IPS-NIHi7 (cell line): ENCODE data around the gene PPP1R9A.
A peak's percentile ranks its signal among the peaks of the same experiment; 100 is the strongest.

ENCODE experiments used
- DNase-seq: peaks from one replicate; pipeline ENCODE4 v3.0.0; 2012; ENCODE audit warnings: mixed read lengths; ENCODE audit errors: extremely low spot score

Gene PPP1R9A

DNA sequence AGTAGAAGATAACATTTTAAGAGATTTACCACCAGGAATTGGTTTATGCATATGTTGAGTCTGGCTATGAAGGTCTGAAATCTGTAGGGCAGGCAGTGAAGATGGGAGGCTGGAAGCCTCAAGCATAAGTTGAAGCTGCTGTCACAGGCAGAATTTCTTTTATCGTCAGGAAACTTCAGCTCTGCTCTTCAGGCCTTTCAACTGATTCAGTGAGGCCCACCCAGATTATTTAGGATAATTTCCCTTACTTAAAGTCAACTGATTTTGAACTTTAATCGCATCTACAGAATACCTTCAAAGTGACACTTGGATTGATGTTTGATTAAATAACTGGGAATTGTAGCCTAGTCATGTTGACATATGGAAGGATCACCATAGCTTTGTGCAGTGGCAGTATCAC lies 190.5 kb downstream of the PPP1R9A start:
- no peak for DNase-seq

DNA sequence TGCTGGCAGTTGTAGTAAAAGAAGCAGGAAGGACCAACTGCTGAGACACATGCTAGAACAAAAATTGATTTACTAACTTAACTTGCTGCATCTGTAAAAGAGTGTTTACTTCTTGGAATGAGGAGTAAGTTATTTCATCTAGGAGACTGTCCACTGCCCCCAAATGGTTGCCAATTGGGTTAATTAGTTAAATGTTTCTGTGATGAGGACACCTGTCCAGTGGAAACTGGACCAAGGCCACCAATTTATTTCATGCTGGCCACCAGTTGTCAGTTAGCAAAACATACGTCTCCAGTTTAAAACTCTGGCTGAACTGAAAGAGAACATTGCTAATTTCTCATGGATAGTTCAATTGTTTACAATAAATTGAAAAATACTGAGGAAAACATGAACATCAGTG lies 191.7 kb downstream of the PPP1R9A start:
- no peak for DNase-seq

DNA sequence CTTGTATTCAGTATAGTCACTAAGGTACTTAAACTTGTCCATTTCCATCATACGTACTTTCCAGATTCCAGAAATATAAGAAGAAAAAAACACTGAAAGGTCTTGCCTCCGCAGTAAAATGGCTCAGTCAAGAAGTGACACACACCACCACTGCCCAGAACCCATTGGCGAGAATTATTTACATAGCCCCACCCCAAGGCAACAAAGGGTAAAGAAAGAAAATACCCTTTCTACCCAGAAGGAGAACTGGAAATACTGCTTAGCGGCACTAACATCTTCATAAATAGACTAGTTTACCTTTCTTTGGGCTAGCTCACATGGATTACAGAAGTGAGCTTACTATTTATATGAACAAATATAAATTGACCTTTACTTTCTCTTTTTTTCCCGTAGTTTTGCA lies 194.0 kb downstream of the PPP1R9A start:
- DNase-seq: no peak

DNA sequence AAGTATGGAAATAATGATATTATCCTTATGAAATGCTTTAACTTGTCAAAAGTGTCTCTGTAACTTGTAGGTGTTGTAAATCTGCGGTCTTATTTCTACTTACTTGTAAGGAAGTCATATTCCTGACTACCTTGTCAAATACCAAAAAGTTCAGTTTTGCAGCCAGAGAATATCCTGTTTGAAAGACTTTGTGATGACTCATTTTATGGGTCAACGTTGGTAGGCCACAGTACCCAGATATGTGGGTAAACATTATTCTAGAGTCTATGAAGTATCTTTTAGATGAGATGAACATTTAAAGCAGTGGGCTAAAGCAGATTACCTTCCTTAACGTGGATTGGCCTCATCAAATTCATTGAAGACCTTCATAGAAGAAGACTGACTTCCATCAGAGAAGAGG lies 195.3 kb downstream of the PPP1R9A start:
- no peak for DNase-seq

DNA sequence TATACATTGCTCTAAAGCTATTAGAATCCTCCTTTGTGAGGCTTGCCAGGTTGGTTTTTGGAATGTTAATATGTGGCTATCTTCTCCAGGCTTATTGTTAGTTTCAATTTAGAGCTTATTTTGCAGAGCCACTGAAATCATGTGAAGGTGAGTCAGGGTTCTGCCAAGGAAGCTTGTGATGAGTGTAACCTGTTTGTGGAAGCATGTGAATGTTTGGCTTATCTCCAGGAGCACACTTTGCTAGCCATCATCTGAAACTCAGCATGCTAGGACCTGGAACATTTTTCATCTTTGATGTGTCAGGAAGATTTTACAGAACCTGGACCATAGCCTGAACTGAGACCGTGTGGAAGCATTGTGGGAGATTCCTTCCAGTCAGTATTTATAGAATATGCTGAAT lies 197.3 kb downstream of the PPP1R9A start:
- no peak for DNase-seq

DNA sequence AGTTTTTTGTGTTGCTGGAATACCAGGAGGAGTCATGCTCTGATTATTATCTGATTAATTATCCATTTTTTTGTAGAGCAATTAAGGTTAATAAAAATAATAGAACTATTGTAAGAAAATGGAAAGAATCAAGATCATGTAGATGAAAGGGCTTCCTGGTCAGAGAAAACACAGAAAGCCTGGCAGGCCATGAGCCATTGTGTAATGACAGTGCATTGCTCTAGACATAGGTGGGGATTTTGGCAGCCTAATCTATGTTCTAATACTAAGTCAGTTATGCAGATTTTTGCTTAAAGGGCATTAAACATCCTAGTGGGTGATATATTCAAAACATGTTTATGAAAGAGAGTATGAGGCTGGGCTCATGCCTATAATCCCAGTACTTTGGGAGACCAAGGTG lies 198.2 kb downstream of the PPP1R9A start:
- no peak for DNase-seq

DNA sequence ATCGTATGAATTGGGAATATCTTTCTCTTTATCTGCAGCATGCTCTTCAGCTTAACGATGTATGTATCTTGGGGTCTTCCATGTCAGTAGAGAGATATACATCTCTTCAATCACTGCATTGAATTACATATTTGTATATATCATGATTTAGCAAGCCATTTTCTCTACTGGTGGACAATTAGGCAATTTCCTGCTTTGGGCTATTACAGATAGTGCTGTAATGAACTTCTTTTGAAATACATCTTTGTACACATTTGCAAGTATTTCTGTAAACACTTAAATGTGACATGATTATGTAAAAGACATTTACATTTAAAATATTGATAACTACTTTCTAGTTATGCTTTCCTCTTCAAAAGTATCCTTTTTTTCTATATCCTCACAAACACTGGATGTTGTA lies 199.0 kb downstream of the PPP1R9A start:
- no peak for DNase-seq

DNA sequence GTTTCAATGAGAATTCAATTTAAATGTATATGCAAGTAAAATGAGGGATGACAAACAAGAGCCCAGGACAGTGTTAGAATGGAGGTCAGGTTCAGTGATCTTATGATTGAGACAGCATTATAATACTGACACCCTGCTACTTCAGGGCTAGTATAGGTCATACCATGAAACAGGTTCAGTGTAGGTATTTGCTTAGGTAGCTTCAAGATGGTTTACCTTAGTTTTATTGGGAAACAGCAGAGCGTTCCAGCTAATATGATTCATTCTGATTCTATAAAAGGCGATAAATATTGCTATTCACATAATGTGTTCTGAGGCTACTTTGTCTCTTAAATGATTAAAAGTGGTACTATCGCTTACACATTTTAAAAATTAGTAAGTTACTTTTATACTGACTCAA lies 203.3 kb downstream of the PPP1R9A start:
- DNase-seq: no peak

DNA sequence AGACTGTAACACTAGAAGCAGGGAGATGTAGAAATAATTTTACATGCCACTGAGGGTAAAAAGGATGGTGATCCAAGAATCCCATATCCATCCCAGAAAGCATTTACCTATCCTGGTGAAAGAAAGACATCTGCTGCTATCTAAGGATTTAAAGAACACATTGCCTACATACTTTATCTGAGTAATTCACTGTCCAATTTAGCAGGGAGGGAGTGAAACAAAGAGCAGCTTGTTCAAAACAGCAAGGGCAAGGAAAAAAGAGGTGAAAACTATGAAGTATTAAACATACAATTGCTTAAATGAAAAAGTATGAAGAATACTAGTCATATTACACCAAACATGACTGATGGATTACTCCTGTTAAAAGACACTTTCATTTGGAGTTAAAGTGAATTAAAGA lies 206.2 kb downstream of the PPP1R9A start:
- DNase-seq: no peak

DNA sequence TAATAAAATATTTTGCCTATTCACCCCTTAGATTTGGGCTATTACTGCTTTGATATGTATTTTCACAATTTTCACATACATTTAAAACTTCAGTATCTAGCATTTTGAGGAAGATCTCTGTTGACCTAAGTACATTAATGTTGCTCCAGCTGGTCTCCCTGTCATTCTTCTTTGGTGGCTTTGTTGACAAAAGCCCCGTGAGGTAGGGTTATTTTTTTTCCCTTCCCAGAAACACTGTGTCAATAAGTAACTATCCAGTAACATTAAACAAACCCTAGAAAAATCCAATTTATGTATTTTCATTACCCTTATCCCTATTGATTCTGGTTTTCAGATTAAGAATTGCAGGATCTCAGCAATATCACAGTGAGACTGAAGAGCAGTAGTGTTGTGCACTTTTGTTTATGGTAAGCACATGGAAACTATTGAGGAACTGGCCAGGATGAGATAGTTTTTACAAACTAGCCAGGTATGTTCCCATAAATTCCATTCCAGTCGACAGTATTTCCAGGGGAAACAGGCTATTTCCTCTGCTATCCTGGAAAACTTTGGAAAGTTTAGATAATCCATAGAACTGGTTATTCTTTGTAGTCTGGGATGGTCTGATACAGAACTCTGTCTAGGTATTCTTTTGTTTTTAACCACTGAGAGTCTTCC lies 218.8 kb downstream of the PPP1R9A start:
- no peak for DNase-seq

DNA sequence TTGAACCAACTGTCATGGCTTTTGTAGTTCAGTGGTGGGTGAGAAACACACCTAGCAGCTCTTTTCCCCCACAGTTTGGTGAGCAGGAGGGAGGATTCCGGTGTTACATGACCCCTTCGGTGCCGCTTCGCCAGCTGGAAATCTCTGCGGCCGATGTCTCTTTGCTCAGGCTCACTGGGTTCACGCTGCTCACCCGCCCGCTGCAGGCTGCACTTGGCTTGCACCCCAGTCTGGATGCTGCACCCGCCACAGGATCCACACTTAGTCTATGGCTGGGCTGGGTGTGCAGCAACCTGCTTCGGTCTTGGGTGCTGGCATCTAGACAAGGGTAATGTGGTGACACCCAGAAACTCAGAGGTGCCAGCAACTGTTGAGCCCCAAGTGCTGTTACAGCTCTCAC lies 225.1 kb downstream of the PPP1R9A start:
- no peak for DNase-seq

DNA sequence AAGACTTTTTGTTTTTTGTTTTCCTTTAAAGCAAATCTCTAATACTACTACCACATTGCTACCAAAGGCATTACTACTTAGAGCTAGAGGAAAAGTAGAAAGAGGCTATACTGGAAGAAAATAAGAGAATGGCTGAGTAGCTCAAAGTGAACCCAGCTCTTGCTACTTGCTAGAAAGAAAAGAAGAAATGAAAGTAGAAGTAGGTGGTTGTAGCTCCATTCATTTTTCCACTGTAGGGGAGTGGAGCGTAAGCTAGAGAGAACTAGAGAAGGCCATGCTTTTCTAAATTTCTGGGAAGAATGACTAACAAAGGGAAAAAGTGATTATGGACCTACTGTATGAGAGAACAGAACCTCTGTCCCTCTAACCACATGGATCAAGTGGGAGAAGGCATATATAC lies 232.5 kb downstream of the PPP1R9A start:
- DNase-seq: no peak

DNA sequence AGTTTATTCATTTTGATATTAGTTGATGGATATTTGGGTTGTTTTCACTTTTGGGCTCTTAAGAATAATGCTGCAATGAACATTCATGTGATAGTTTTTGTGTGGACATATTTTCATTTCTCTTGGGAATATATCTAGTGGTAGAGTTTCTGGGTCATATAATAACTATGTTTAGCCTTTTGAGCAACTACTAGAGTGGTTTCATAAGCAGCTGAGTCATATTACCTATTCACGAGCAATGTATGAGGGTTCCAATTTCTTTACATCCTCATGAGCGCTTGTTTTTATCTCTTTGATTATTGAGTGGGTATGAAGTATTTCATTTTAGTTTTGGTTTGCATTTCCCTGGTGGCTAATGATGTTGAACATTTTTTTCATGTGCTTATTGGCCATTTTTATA lies 234.4 kb downstream of the PPP1R9A start:
- no peak for DNase-seq

DNA sequence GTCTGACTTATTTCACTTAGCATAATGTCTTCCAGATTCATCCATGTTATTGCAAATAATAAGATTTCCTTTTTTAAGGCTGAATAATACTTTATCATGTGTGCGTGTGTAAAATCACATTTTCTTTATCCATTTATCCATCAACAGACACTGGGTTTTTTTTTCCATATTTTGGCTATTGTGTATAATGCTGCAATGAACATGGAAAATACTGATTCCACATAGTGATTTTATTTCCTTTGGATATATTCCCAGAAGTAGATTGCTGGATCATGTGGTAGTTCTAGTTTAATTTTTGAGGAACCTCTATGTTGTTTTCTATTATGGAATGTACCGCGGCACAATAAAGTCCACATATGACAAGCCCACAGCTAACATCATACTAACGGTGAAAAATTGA lies 236.9 kb downstream of the PPP1R9A start:
- no peak for DNase-seq

DNA sequence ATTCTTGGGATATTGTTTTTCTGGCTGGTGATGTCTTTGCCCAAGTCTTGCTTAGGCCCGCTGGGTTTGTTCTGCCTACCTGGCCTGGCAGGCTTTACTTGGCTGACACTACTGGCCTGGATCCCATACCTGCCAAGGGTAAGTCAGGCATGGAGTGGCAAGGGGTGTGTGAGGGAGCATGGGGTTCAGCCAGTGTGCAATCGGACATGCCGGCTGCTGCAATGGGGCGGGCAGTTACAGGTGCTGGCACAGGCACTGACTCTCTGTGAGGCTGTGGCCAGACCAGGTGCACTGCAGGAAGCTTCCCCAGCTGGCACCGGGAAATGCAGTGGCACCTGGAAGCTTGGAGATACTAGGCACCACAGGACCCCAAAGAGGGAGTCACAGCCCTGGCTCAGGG lies 248.6 kb downstream of the PPP1R9A start:
- DNase-seq: no peak

DNA sequence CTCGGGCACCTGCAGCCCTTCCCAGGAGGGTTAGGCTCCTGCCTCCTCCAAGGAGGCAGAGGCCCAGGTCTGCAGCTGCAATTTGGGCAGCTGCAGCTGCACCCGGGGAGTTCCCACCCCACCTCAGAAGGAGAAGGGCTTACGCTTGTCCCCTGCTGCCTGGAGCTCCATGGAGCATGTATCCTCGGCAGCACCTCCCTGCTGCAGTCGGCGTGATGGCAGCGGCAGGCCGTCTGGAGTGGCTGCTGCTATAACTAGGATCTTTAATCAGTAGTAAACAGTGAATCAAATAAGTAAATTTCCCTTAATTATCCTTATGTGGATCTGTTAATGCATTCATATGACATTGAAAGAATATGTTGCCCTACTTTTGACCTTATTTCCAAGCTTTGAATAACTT lies 250.0 kb downstream of the PPP1R9A start:
- DNase-seq: no peak

DNA sequence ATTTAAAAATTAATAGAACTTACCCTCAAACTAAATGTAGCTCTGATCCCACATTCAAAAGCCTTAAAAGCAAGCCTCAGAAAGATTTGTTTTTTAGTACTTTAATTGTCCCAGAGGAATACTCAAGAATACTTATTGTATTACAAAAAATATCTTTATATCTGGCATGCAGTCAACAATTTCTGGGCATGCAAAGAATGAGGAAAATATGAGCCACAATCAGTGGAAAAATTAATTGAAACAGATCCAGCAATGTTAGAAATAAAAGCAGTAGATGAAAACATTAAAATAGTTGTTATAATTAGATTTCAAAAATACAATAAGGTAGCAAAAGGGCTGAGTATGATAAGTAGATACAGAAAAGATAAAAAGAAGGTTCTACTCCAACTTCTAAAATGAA lies 262.3 kb downstream of the PPP1R9A start:
- DNase-seq: no peak

DNA sequence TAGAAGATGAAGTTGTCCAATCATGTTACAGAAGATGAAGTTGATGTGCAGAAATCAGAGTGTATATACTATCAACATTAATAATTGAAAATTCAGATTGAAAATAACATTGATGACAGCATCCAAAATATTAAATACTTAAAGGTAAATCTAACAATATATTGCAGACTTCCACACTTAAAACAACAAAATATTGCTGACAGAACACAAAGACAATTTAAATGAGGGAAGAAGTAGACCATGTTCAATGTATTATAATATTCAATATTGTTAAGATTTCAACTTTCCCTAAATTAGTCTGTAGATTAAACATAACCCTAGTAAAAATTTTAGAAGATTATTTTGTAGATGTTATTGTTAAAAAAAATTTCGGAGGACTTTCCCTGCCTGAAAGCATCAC lies 265.0 kb downstream of the PPP1R9A start:
- DNase-seq: no peak

DNA sequence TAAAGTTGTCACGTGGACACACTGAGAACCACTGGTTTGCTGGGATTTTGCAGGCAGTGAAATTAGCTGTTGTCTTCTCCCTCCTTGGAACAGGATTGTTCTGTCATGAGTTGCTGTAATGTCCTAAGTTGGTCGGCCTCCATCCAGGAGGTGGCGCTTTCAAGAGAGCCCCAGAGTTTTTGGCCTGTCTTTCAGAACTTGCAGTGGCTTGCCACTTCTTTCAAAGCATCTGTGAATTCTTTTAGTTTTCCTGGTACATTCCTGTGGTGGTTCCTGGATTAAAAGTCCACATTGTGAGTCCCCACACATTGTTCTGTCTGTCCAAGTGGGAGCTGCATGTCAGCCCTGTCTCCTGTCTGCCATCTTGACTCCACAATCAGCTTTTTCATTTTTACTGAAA lies 283.1 kb downstream of the PPP1R9A start:
- DNase-seq: no peak

DNA sequence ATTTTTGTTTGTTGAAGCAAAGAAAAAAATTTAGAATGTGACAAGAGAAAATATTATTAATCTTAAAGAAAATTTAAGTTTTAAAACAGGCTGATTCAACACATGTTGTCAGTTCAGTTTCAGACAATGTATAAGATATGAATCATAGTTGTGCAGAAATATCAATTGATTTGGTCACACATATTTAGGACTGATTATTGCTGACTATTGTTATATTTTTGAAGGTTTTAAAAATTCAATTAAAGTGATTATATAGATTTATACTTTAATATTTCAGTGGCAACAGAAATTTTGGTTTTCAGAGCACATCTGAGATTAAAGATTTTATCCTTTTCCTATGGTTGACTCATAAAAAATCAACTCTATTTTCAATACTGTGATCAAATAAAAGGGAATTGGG lies 284.4 kb downstream of the PPP1R9A start:
- no peak for DNase-seq

DNA sequence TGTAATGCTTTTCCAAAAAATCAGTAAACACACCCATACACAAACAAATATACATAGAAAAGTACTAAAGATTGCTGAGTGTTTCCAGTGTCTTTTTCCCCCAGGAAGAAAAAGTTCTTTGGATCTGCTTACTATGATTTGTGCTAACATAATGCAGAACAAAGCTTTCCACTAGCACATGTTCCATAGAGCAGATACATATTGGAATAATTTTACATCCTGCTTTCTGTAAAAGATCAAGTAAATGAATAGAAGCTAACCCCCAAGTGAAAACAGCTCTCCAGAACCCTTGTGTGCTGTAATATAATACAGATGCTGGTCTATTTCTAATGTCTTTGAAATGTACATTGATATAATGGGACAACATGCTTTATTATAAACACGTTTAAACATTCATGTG lies 291.5 kb downstream of the PPP1R9A start:
- DNase-seq: no peak

DNA sequence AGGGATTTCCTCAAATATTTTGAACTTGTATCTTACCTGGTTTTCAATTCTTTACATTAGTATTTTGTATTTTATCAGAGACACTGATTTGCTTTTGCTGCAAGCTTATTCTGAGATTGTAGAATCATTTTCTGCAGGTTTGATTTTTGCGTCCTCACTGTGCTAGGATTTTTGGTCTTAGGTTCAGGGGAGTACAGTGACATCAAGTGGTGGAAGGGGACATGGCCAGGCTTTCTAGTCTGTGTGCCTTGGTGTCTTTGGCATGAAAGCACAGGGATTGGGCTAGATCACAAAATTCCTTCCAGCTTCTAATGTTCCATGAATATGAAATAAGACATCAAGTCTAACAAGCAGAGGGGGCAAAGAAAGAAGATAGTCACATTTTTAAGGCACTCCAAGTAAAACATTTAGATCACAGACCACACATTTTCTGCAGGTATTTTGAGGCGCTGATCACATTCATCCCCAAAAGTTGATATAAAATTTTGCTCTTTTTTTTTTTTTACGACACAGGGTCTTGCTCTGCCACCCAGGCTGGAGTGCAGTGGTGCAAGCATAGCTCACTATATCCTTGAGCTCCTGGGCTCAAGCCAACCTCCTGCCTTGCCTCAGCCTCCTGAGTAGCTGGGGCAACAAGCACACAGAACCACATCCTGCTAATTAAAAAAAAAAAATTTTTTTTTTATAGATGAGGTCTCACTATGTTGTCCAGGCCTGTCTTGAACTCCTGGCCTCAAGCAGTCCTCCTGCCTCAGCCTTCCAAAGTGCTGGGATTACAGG lies 292.6 kb downstream of the PPP1R9A start:
- peak; percentile 57 for DNase-seq

DNA sequence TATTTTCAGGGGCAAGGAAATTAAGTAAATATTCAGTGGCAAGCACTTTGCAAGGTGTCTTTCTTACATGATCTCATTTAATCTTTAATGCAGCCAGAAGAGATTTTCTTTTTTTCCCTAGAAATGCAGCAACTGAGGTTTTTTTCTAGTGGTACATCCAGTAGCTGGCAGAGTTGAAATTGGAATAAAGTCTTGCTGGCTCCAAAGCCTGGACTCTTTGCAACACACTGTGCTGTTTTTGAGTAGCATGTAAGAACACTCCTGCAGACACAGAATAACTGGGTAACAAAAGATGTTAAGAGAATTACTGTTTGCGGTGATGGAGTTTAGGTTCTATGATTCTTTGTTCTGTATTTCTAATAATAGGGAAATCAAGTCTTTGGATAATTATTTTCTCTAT lies 293.3 kb downstream of the PPP1R9A start:
- no peak for DNase-seq

DNA sequence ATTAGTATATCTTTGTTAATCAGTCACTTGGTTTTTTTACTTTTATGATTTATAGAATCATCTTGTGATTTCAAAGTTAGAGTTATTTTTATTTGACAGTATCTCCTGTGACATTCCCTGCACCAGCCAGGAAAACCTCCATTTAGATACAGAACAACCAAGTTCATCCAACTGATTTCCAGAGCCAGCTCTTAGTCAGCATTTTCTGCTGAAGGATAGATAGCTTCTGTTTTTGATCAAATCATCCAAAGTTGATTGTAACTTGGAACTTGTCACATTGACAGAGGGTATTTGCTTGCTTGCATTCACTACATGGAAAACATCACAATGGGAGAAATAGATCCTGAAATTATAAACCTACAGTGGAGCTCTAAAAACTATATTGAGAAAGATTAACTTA lies 294.3 kb downstream of the PPP1R9A start:
- DNase-seq: no peak
